Neural cell (in vitro differentiated cells): Measurements from ENCODE around the gene VPS39. TPM values are rescaled to one million over a fixed set of nuclear protein-coding genes. Genes with fewer than 3 reads are reported as not detected.

Source experiments
- H2AFZ ChIP-seq: fragments of 200-600, 300-800 bp; sonication (generic), shearing (Covaris generic); 2 replicates; pipeline ENCODE4 v1.6.0; 2014; ENCODE audit warnings: low read depth, mild to moderate bottlenecking, antibody characterized with exemption, low read length, moderate library complexity
- H3F3A ChIP-seq: fragments of 200-600 bp; shearing (Covaris generic); 2 replicates; pipeline ENCODE4 v1.6.1; 2016; ENCODE audit warnings: mild to moderate bottlenecking, moderate library complexity, mixed read lengths, antibody characterized with exemption, low read length; ENCODE audit not compliant: insufficient read depth, poor library complexity, severe bottlenecking
- H3K27ac ChIP-seq: fragments of 200-600, 300-800 bp; sonication (generic), shearing (Covaris generic); 2 replicates; pipeline ENCODE4 v1.5.1; 2014; ENCODE audit warnings: mild to moderate bottlenecking, low read length, moderate library complexity
- H3K27me3 ChIP-seq: fragments of 300-800, 200-600 bp; sonication (generic), shearing (Covaris generic); 2 replicates; pipeline ENCODE4 v1.6.0; 2014; ENCODE audit warnings: mild to moderate bottlenecking, low read depth, low read length, moderate library complexity; ENCODE audit not compliant: insufficient read depth
- H3K36me3 ChIP-seq: fragments of 300-800, 200-600 bp; sonication (generic), shearing (Covaris generic); 2 replicates; pipeline ENCODE4 v1.5.1; 2014; ENCODE audit warnings: mild to moderate bottlenecking, antibody characterized with exemption, low read length, moderate library complexity; ENCODE audit not compliant: insufficient read depth
- H3K4me2 ChIP-seq: fragments of 300-800, 200-600 bp; sonication (generic), shearing (Covaris generic); 2 replicates; pipeline ENCODE4 v1.6.0; 2014; ENCODE audit warnings: mild to moderate bottlenecking, low read length
- H3K4me3 ChIP-seq: fragments of 300-800, 200-600 bp; sonication (generic), shearing (Covaris generic); 2 replicates; pipeline ENCODE4 v1.5.1; 2014; ENCODE audit warnings: mild to moderate bottlenecking, low read length, moderate library complexity
- H3K79me2 ChIP-seq: fragments of 200-600 bp; shearing (Covaris generic); replicated peaks from 2 replicates; pipeline ENCODE4 v1.6.0; 2014; ENCODE audit warnings: mild to moderate bottlenecking, low read length, moderate library complexity; ENCODE audit not compliant: insufficient read depth
- H3K9ac ChIP-seq: fragments of 300-800, 200-600 bp; sonication (generic), shearing (Covaris generic); 2 replicates; pipeline ENCODE4 v1.6.1; 2016; ENCODE audit warnings: mild to moderate bottlenecking, low read length, mixed read lengths
- H3K9me2 ChIP-seq: fragments of 200-600 bp; shearing (Covaris generic); 2 replicates; pipeline ENCODE4 v1.6.1; 2016; ENCODE audit warnings: mild to moderate bottlenecking, low read length, mixed read lengths; ENCODE audit not compliant: insufficient read depth
- H3K9me3 ChIP-seq: fragments of 200-600, 300-800 bp; sonication (generic), shearing (Covaris generic); 2 replicates; pipeline ENCODE4 v1.6.1; 2016; ENCODE audit warnings: mild to moderate bottlenecking, mixed run types, low read length, moderate library complexity, mixed read lengths
- H4K20me1 ChIP-seq: fragments of 200-600 bp; shearing (Covaris generic); 2 replicates; pipeline ENCODE4 v1.6.1; 2016; ENCODE audit warnings: mild to moderate bottlenecking, mixed run types; ENCODE audit not compliant: insufficient read depth
- CTCF ChIP-seq: fragments of 450-650 bp; IDR thresholded peaks from 2 replicates; pipeline ENCODE4 v1.5.1; 2014; ENCODE audit warnings: antibody characterized with exemption, mild to moderate bottlenecking, moderate library complexity; ENCODE audit not compliant: poor library complexity, severe bottlenecking
- EP300 ChIP-seq: fragments of 450-650 bp; conservative IDR thresholded peaks from 2 replicates; pipeline ENCODE4 v1.6.1; 2014; ENCODE audit warnings: antibody characterized with exemption, mild to moderate bottlenecking, moderate library complexity; ENCODE audit not compliant: poor library complexity, severe bottlenecking
- EZH2 ChIP-seq: fragments of 200-600, 300-800 bp; shearing (Covaris generic), sonication (generic); IDR thresholded peaks from 2 replicates; pipeline ENCODE4 v1.6.1; 2014; ENCODE audit warnings: antibody characterized with exemption, low read length, borderline replicate concordance, mild to moderate bottlenecking; ENCODE audit not compliant: insufficient read depth, poor library complexity, severe bottlenecking
- MXI1 ChIP-seq: fragments of 450-650 bp; conservative IDR thresholded peaks from 2 replicates; pipeline ENCODE4 v1.6.1; 2014; ENCODE audit warnings: antibody characterized with exemption, mild to moderate bottlenecking; ENCODE audit not compliant: poor library complexity, severe bottlenecking
- POLR2AphosphoS5 ChIP-seq: IDR thresholded peaks from 2 replicates; pipeline ENCODE4 v1.6.1; 2012
- RAD21 ChIP-seq: fragments of 450-650 bp; conservative IDR thresholded peaks from 2 replicates; pipeline ENCODE4 v1.6.1; 2014; ENCODE audit warnings: antibody characterized with exemption, mild to moderate bottlenecking, moderate library complexity
- REST ChIP-seq: IDR thresholded peaks from 2 replicates; pipeline ENCODE4 v1.6.1; 2012; ENCODE audit warnings: borderline replicate concordance
- SMC3 ChIP-seq: fragments of 450-650 bp; conservative IDR thresholded peaks from 2 replicates; pipeline ENCODE4 v1.6.1; 2014; ENCODE audit warnings: antibody characterized with exemption, mild to moderate bottlenecking, moderate library complexity; ENCODE audit not compliant: poor library complexity
- TAF1 ChIP-seq: IDR thresholded peaks from 2 replicates; pipeline ENCODE4 v1.6.1; 2012; ENCODE audit warnings: low read depth
- polyA plus RNA-seq: library from polyadenylated mRNA; depleted of rRNA; stranded (reverse); fragments of >200 nt; gene quantifications from 2 replicates; pipeline ENCODE4 v1.2.3, GENCODE V29; 2014

VPS39 gene
- polyA plus RNA-seq, 1 donor from 2014 or later = 59.9 TPM

DNA sequence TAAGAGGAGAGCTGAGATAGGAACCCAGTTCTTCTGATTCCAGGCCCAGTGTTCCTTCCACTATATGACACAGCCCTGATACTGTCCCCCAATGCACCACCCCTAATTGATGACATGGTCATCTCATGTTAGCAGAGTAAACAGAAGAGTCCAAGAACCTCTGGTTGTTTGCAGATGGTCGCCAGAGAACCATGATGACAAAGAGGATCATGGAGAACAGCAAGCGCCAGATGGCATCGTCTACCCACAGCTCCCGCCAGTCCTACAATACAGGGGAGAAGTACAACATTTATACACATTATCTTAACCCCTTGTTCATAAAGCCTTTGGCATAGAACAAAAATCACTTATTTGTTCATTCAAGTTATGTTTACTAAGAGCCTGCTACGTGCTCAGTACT is 18.5 kb upstream of the VPS39 start:
- no peaks in the 10 kb centered on the region for H3K27me3 ChIP-seq
- H3K27ac ChIP-seq = no peak overlapping the region
- no peaks in the 10 kb centered on the region for H3F3A ChIP-seq
- H2AFZ ChIP-seq = no peak overlapping the region
- H3K4me2 ChIP-seq = no peak overlapping the region
- no peak for TF ChIP-seq RAD21
- no peak for TF ChIP-seq CTCF
- no peak for TF ChIP-seq REST
- no peak for TF ChIP-seq SMC3
- no peak for TF ChIP-seq POLR2AphosphoS5
- TF ChIP-seq MXI1 = no peak
- TF ChIP-seq EP300 = no peak
- TF ChIP-seq EZH2 = no peak
- TF ChIP-seq TAF1 = no peak
- H3K79me2 ChIP-seq = no peaks in the 10 kb centered on the region
- peaks cover 21% of the 10 kb centered on the region for H3K36me3 ChIP-seq
- H4K20me1 ChIP-seq = no peaks in the 10 kb centered on the region
- H3K9ac ChIP-seq = no peak overlapping the region
- no peaks in the 10 kb centered on the region for H3K9me2 ChIP-seq
- no peaks in the 10 kb centered on the region for H3K9me3 ChIP-seq
- H3K4me3 ChIP-seq = no peak overlapping the region

GRCh38 chr15:42220216-42220615 is 12.1 kb upstream of the VPS39 start:
- no peaks in the 10 kb centered on the region for H4K20me1 ChIP-seq
- H3K4me3 ChIP-seq = no peak overlapping the region
- H3F3A ChIP-seq = no peaks in the 10 kb centered on the region
- no peak overlapping the region for H3K9ac ChIP-seq
- no peaks in the 10 kb centered on the region for H3K9me2 ChIP-seq
- peaks cover 23% of the 10 kb centered on the region for H3K36me3 ChIP-seq
- no peaks in the 10 kb centered on the region for H3K79me2 ChIP-seq
- TF ChIP-seq MXI1 = no peak
- TF ChIP-seq POLR2AphosphoS5 = no peak
- TF ChIP-seq EP300 = no peak
- no peak for TF ChIP-seq SMC3
- no peak for TF ChIP-seq CTCF
- TF ChIP-seq TAF1 = no peak
- no peak for TF ChIP-seq REST
- TF ChIP-seq RAD21 = no peak
- TF ChIP-seq EZH2 = no peak
- no peak overlapping the region for H2AFZ ChIP-seq
- no peaks in the 10 kb centered on the region for H3K27me3 ChIP-seq
- H3K9me3 ChIP-seq = no peaks in the 10 kb centered on the region
- H3K27ac ChIP-seq = no peak overlapping the region
- no peak overlapping the region for H3K4me2 ChIP-seq
